ENCODE measurements around the gene PKIG. TPM values are rescaled to one million over a fixed set of nuclear protein-coding genes. Genes with fewer than 3 reads are reported as not detected.

PKIG gene
- total and polyA plus RNA-seq, 9 donors: 37.0 to 114 (median 49.9) TPM

- whole genome bisulfite sequencing, 3 donors: 88 to 95% (median 90%) methylated on average over 8 of the region's 8 CpGs
- Histone ChIP-seq H3K36me3 (no peaks in the 10 kb centered on the region), H3K4me1 (ENCODE audit: insufficient read depth) (no peaks in the 10 kb centered on the region), H3K4me3 (no peak overlapping the region), H3K27ac (no peak overlapping the region), H3K9me3 (no peaks in the 10 kb centered on the region), H3K27me3 (no peaks in the 10 kb centered on the region)
- intact Hi-C loops (cut with DNase I): no loop called here
- no peak for DNase-seq
- TF ChIP-seq EP300 (IDR thresholded peaks at IDR 0.05): no peak
- no peak for TF ChIP-seq CTCF (IDR thresholded peaks at IDR 0.05)
- no peak for TF ChIP-seq POLR2A (IDR thresholded peaks at IDR 0.05)
Observed at GRCh38 chr20:44621939-44622338, 39.6 kb downstream of the PKIG start.

- Histone ChIP-seq H3K27me3 (no peaks in the 10 kb centered on the region), H3K9me3 (no peaks in the 10 kb centered on the region), H3K36me3 (no peaks in the 10 kb centered on the region), H3K4me1 (ENCODE audit: insufficient read depth) (no peaks in the 10 kb centered on the region), H3K4me3 (no peak overlapping the region), H3K27ac (no peak overlapping the region)
- 94 to 97% (median 94%) methylated on average over 19 of the region's 19 CpGs for WGBS, 3 donors
- no peak for DNase-seq
- intact Hi-C loops (cut with DNase I): no loop called here
- TF ChIP-seq CTCF (IDR thresholded peaks at IDR 0.05) (no peak), EP300 (IDR thresholded peaks at IDR 0.05) (no peak), POLR2A (IDR thresholded peaks at IDR 0.05) (no peak)
Observed at GRCh38 chr20:44622501-44623270, 40.3 kb downstream of the PKIG start.

- Histone ChIP-seq H3K4me1 (ENCODE audit: insufficient read depth) (no peaks in the 10 kb centered on the region), H3K27me3 (no peaks in the 10 kb centered on the region), H3K27ac (no peak overlapping the region), H3K9me3 (no peaks in the 10 kb centered on the region), H3K36me3 (no peaks in the 10 kb centered on the region), H3K4me3 (no peak overlapping the region)
- no peak for DNase-seq
- whole genome bisulfite sequencing, 3 donors: 96 to 100% (median 96%) methylated on average over 4 of the region's 4 CpGs
- TF ChIP-seq EP300 (IDR thresholded peaks at IDR 0.05): no peak
- TF ChIP-seq POLR2A (IDR thresholded peaks at IDR 0.05): no peak
- no peak for TF ChIP-seq CTCF (IDR thresholded peaks at IDR 0.05)
- intact Hi-C loops (cut with DNase I): no loop called here
Observed at GRCh38 chr20:44624152-44624551, 41.8 kb downstream of the PKIG start.

GRCh38 chr20:44624743-44625271, 42.4 kb downstream of the PKIG start:
- TF ChIP-seq CTCF (IDR thresholded peaks at IDR 0.05) (no peak), EP300 (IDR thresholded peaks at IDR 0.05) (no peak), POLR2A (IDR thresholded peaks at IDR 0.05) (no peak)
- Histone ChIP-seq H3K36me3 (no peaks in the 10 kb centered on the region), H3K27ac (no peak overlapping the region), H3K4me1 (ENCODE audit: insufficient read depth) (peaks cover 4% of the 10 kb centered on the region), H3K9me3 (no peaks in the 10 kb centered on the region), H3K4me3 (no peak overlapping the region), H3K27me3 (no peaks in the 10 kb centered on the region)
- no peak for DNase-seq
- 95 to 97% (median 96%) methylated on average over 6 of the region's 6 CpGs for WGBS, 3 donors
- intact Hi-C loops (cut with DNase I): no loop called here

Data from ovary (tissue), 9 donors.